Mesenchymal stem cell (in vitro differentiated cells and primary cell): Measurements from ENCODE around the gene GPR108.
A peak's percentile ranks its signal among the peaks of the same experiment; 100 is the strongest.
"Not testable (repeated sequence)": the region's sequence is repeated elsewhere in the genome, so short reads cannot be mapped to it uniquely, and the experiment has no call there.

Experiments used
- DNase-seq: peaks from one replicate; pipeline ENCODE4 v3.0.0-alpha.2; 2013
- H2AFZ ChIP-seq: one replicate; pipeline ENCODE4 v1.6.1; 2013; ENCODE audit warnings: low read depth, mild to moderate bottlenecking, control low read depth, inconsistent platforms, low read length, moderate library complexity
- H2AK5ac ChIP-seq: 2 replicates; pipeline ENCODE4 v1.6.1; 2013; ENCODE audit warnings: low read length, moderate library complexity, mild to moderate bottlenecking, inconsistent platforms; ENCODE audit not compliant: severe bottlenecking
- H2BK120ac ChIP-seq: one replicate; pipeline ENCODE4 v1.6.1; 2013; ENCODE audit warnings: low read depth, mild to moderate bottlenecking, inconsistent platforms, low read length, moderate library complexity
- H2BK12ac ChIP-seq, 2 experiments: one replicate each; pipeline ENCODE4 v1.6.1; 2013; ENCODE audit warnings: inconsistent platforms in 2 of 2, low read length in 2 of 2, mild to moderate bottlenecking in 2 of 2, moderate library complexity in 2 of 2, control low read depth in 1 of 2
- H2BK15ac ChIP-seq: one replicate; pipeline ENCODE4 v1.6.1; 2013; ENCODE audit warnings: mild to moderate bottlenecking, low read depth, inconsistent platforms; ENCODE audit not compliant: poor library complexity, severe bottlenecking
- H2BK5ac ChIP-seq: 2 replicates; pipeline ENCODE4 v1.6.1; 2013; ENCODE audit warnings: low read depth, mild to moderate bottlenecking, low read length, control low read depth, inconsistent platforms; ENCODE audit not compliant: poor library complexity, severe bottlenecking
- H3K14ac ChIP-seq, 2 experiments: one replicate each; pipeline ENCODE4 v1.6.1; 2013; ENCODE audit warnings: inconsistent platforms in 2 of 2, low read length in 2 of 2, control low read depth in 1 of 2, mild to moderate bottlenecking in 1 of 2, moderate library complexity in 1 of 2
- H3K18ac ChIP-seq, 2 experiments: one replicate each; pipeline ENCODE4 v1.6.1; 2013; ENCODE audit warnings: inconsistent platforms in 2 of 2, low read length in 2 of 2, control low read depth in 1 of 2, low read depth in 1 of 2, mild to moderate bottlenecking in 1 of 2
- H3K23ac ChIP-seq, 2 experiments: one replicate each; pipeline ENCODE4 v1.6.1; 2013; ENCODE audit warnings: inconsistent platforms in 2 of 2, low read length in 2 of 2, mild to moderate bottlenecking in 2 of 2, moderate library complexity in 2 of 2, control low read depth in 1 of 2
- H3K27ac ChIP-seq: 2 replicates; pipeline ENCODE4 v1.5.1; 2013; ENCODE audit warnings: mild to moderate bottlenecking, moderate library complexity, low read length, control low read depth, inconsistent platforms; ENCODE audit not compliant: poor library complexity, severe bottlenecking
- H3K27me3 ChIP-seq, 2 experiments: 2 replicates each; pipeline versions ENCODE4 v1.6.1 to v1.7.0; 2013; ENCODE audit warnings: low read length in 2 of 2, mild to moderate bottlenecking in 2 of 2, moderate library complexity in 2 of 2, control low read depth in 1 of 2, inconsistent platforms in 1 of 2; ENCODE audit not compliant: control insufficient read depth in 1 of 2, insufficient read depth in 1 of 2
- H3K36me3 ChIP-seq, 2 experiments: 2 replicates each; pipeline versions ENCODE4 v1.6.1 to v1.7.0; 2013; ENCODE audit warnings: low read length in 2 of 2, control low read depth in 1 of 2, inconsistent platforms in 1 of 2, low read depth in 1 of 2, mild to moderate bottlenecking in 1 of 2; ENCODE audit not compliant: insufficient read depth in 2 of 2, control insufficient read depth in 1 of 2
- H3K4ac ChIP-seq, 2 experiments: one replicate each; pipeline ENCODE4 v1.6.1; 2013; ENCODE audit warnings: inconsistent platforms in 2 of 2, low read length in 2 of 2, mild to moderate bottlenecking in 2 of 2, moderate library complexity in 2 of 2, control low read depth in 1 of 2, low read depth in 1 of 2
- H3K4me1 ChIP-seq: 2 replicates; pipeline ENCODE4 v1.6.1; 2013; ENCODE audit warnings: low read depth, low read length, control low read depth; ENCODE audit not compliant: control insufficient read depth, insufficient read depth
- H3K4me2 ChIP-seq: 2 replicates; pipeline ENCODE4 v1.6.1; 2013; ENCODE audit warnings: low read length, mild to moderate bottlenecking, inconsistent platforms; ENCODE audit not compliant: poor library complexity, severe bottlenecking
- H3K4me3 ChIP-seq, 2 experiments: 2 replicates each; pipeline versions ENCODE4 v1.5.1 to v1.7.0; 2013; ENCODE audit warnings: low read length in 2 of 2, mild to moderate bottlenecking in 2 of 2, control low read depth in 1 of 2, low read depth in 1 of 2; ENCODE audit not compliant: insufficient read depth in 1 of 2
- H3K79me1 ChIP-seq: replicated peaks from 2 replicates; pipeline ENCODE4 v1.6.1; 2013; ENCODE audit warnings: mild to moderate bottlenecking, control low read depth, low read length, inconsistent platforms; ENCODE audit not compliant: poor library complexity, severe bottlenecking
- H3K9ac ChIP-seq: 2 replicates; pipeline ENCODE4 v1.7.0; 2013; ENCODE audit warnings: mild to moderate bottlenecking, low read length, moderate library complexity
- H3K9me3 ChIP-seq: 2 replicates; pipeline ENCODE4 v1.7.0; 2013; ENCODE audit warnings: mild to moderate bottlenecking, low read length; ENCODE audit not compliant: control insufficient read depth
- H4K8ac ChIP-seq: one replicate; pipeline ENCODE4 v1.6.1; 2013; ENCODE audit warnings: inconsistent platforms, mild to moderate bottlenecking, low read length, moderate library complexity
- H4K91ac ChIP-seq: one replicate; pipeline ENCODE4 v1.6.1; 2013; ENCODE audit warnings: mild to moderate bottlenecking, low read length, inconsistent platforms
- WGBS: methylation state at CpG from one replicate; pipeline ENCODE4 v1.1.7; 2013; ENCODE audit warnings: mixed read lengths; 5-methylcytosine and 5-hydroxymethylcytosine counted together

GPR108 gene

GRCh38 chr19:6765738-6766356, 28.5 kb upstream of the GPR108 start:
- H3K79me1 ChIP-seq, result no peaks in the 10 kb centered on the region
- WGBS, result 15% methylated on average over 8 of the region's 8 CpGs
- H3K27ac ChIP-seq, result no peak overlapping the region
- H2BK5ac ChIP-seq, result no peak overlapping the region
- no peak overlapping the region for H4K8ac ChIP-seq
- H3K14ac ChIP-seq, result no peak overlapping the region
- H3K27me3 ChIP-seq, result peaks cover 21 to 35% of the 10 kb centered on the region in 2 experiments
- no peak overlapping the region for H3K18ac ChIP-seq
- H3K4me1 ChIP-seq, result peaks cover 18% of the 10 kb centered on the region
- no peak overlapping the region for H2AFZ ChIP-seq
- H3K9me3 ChIP-seq, result no peaks in the 10 kb centered on the region
- H3K23ac ChIP-seq, result no peak overlapping the region
- DNase-seq, result no peak
- no peak overlapping the region for H2BK12ac ChIP-seq
- H2BK120ac ChIP-seq, result no peak overlapping the region
- H3K4me3 ChIP-seq, result no peak overlapping the region
- no peak overlapping the region for H3K4ac ChIP-seq
- H2AK5ac ChIP-seq, result no peak overlapping the region
- H3K36me3 ChIP-seq, result no peaks in the 10 kb centered on the region
- no peak overlapping the region for H4K91ac ChIP-seq
- H3K9ac ChIP-seq, result no peak overlapping the region
- H2BK15ac ChIP-seq, result no peak overlapping the region
- peak overlapping the region; percentile 3 for H3K4me2 ChIP-seq

- not testable (repeated sequence) for H3K36me3 ChIP-seq, DNase-seq, H3K4me3 ChIP-seq, H2AK5ac ChIP-seq, H2BK12ac ChIP-seq, H3K4me2 ChIP-seq, H3K79me1 ChIP-seq, H2AFZ ChIP-seq, H3K27ac ChIP-seq, H3K23ac ChIP-seq, H2BK120ac ChIP-seq, H3K14ac ChIP-seq, H3K9ac ChIP-seq, H2BK15ac ChIP-seq, H4K91ac ChIP-seq, H4K8ac ChIP-seq, H3K4ac ChIP-seq, H2BK5ac ChIP-seq, H3K18ac ChIP-seq, H3K9me3 ChIP-seq
- 82% methylated on average over 8 of the region's 8 CpGs for WGBS
- Histone ChIP-seq H3K4me1 (peaks cover 11% of the 10 kb centered on the region), H3K27me3 (peaks cover 15 to 22% of the 10 kb centered on the region in 2 experiments)
Observed at GRCh38 chr19:6762253-6762797, 24.9 kb upstream of the GPR108 start.

- Histone ChIP-seq H3K27me3 (peaks cover 4 to 11% of the 10 kb centered on the region in 2 experiments), H2AK5ac (no peak overlapping the region), H3K4ac (no peak overlapping the region), H3K23ac (no peak overlapping the region), H2BK15ac (no peak overlapping the region), H4K8ac (no peak overlapping the region), H4K91ac (no peak overlapping the region), H3K36me3 (no peaks in the 10 kb centered on the region), H2AFZ (no peak overlapping the region), H3K9me3 (no peaks in the 10 kb centered on the region), H3K4me2 (no peak overlapping the region), H3K79me1 (no peaks in the 10 kb centered on the region), H3K9ac (no peak overlapping the region), H3K14ac (no peak overlapping the region), H3K4me1 (peaks cover 5% of the 10 kb centered on the region), H2BK5ac (no peak overlapping the region), H3K18ac (no peak overlapping the region), H3K4me3 (no peak overlapping the region), H2BK12ac (no peak overlapping the region), H3K27ac (no peak overlapping the region), H2BK120ac (no peak overlapping the region)
- 93% methylated on average over 3 of the region's 4 CpGs for WGBS
- no peak for DNase-seq
Observed at GRCh38 chr19:6761053-6761676, 23.8 kb upstream of the GPR108 start.

GRCh38 chr19:6760606-6761005, 23.2 kb upstream of the GPR108 start:
- no peak overlapping the region for H2BK120ac ChIP-seq
- WGBS, result 91% methylated on average over 12 of the region's 17 CpGs
- no peaks in the 10 kb centered on the region for H3K4me1 ChIP-seq
- H3K79me1 ChIP-seq, result no peaks in the 10 kb centered on the region
- H4K8ac ChIP-seq, result no peak overlapping the region
- H3K9ac ChIP-seq, result no peak overlapping the region
- H2BK12ac ChIP-seq, result no peak overlapping the region
- H3K36me3 ChIP-seq, result no peaks in the 10 kb centered on the region
- no peak overlapping the region for H2AFZ ChIP-seq
- H2BK5ac ChIP-seq, result no peak overlapping the region
- no peak overlapping the region for H4K91ac ChIP-seq
- no peak overlapping the region for H3K14ac ChIP-seq
- H3K4me3 ChIP-seq, result no peak overlapping the region
- no peak overlapping the region for H3K4me2 ChIP-seq
- no peak for DNase-seq
- no peak overlapping the region for H3K4ac ChIP-seq
- H2AK5ac ChIP-seq, result no peak overlapping the region
- H3K27me3 ChIP-seq, result peaks cover 0 to 5% of the 10 kb centered on the region in 2 experiments
- no peak overlapping the region for H2BK15ac ChIP-seq
- H3K9me3 ChIP-seq, result no peaks in the 10 kb centered on the region
- no peak overlapping the region for H3K23ac ChIP-seq
- H3K27ac ChIP-seq, result no peak overlapping the region
- no peak overlapping the region for H3K18ac ChIP-seq
